Uterus (tissue), 4 donors: ENCODE data around the gene WDR45B. TPM values are rescaled to one million over a fixed set of nuclear protein-coding genes. Genes with fewer than 3 reads are reported as not detected.

Experiments
- DNase-seq, 2 donors: peaks; one replicate each; pipeline ENCODE4 v3.0.0-alpha.2; 2019 to 2020
- H3K27ac ChIP-seq, 2 donors: fragments of 200-600 bp; sonication (generic); 1 replicate in 1 of 2; 2 replicates in 1 of 2; pipeline ENCODE4 v1.5.1; 2016 to 2018
- H3K27me3 ChIP-seq, 2 donors: fragments of 200-600 bp; sonication (generic); one replicate each; pipeline ENCODE4 v1.5.1; 2018 to 2019; ENCODE audit warnings: control low read depth in 1 of 2
- H3K36me3 ChIP-seq, 2 donors: fragments of 200-600 bp; sonication (generic); one replicate each; pipeline ENCODE4 v1.5.1; 2019; ENCODE audit warnings: control low read depth in 1 of 2
- H3K4me1 ChIP-seq, 2 donors: fragments of 200-600 bp; sonication (generic); one replicate each; pipeline ENCODE4 v1.5.1; 2018 to 2019; ENCODE audit warnings: control low read depth in 1 of 2
- H3K4me3 ChIP-seq, 2 donors: fragments of 200-600 bp; sonication (generic); 1 replicate in 1 of 2; 2 replicates in 1 of 2; pipeline ENCODE4 v1.5.1; 2018 to 2019; ENCODE audit warnings: mild to moderate bottlenecking in 1 of 2
- H3K9me3 ChIP-seq, 2 donors: fragments of 200-600 bp; sonication (generic); one replicate each; pipeline ENCODE4 v1.5.1; 2019; ENCODE audit warnings: control low read depth in 1 of 2
- CTCF ChIP-seq, 4 experiments: fragments of 200-600 bp in 2 of 4; fragments of 450-650 bp in 2 of 4; sonication (generic) in 2 of 4; IDR thresholded peaks; one replicate each; pipeline ENCODE4 v1.5.1; 2016 to 2019; ENCODE audit warnings: antibody characterized with exemption in 4 of 4, mild to moderate bottlenecking in 2 of 4, moderate library complexity in 1 of 4
- POLR2A ChIP-seq, 2 donors: fragments of 450-650 bp; IDR thresholded peaks; one replicate each; pipeline ENCODE4 v1.6.1; 2016; ENCODE audit warnings: antibody characterized with exemption in 2 of 2, mild to moderate bottlenecking in 1 of 2, moderate library complexity in 1 of 2
- intact Hi-C: fragments of 100-400 bp; cut with DNase I; formaldehyde crosslinking; loops from one replicate; pipeline ENCODE4 v1.15.1; 2023; ENCODE audit warnings: low total_unique reads
- total RNA-seq, 4 donors: library from RNA; depleted of rRNA in 3 of 4; stranded (reverse); fragments of >200 nt in 3 of 4; gene quantifications; one replicate each; pipeline versions ENCODE4 v1.1.0 to v1.2.4, GENCODE V29; 2014 to 2023
- donor health status: DM: yes; HTN: yes; CAD: no.

Gene WDR45B
- total RNA-seq, 4 donors from 2014 or later: 56.5 to 111 (median 85.4) TPM

GRCh38 chr17:82694647-82695046 is 46.4 kb upstream of the WDR45B start:
- no peaks in the 10 kb centered on the region for H3K9me3 ChIP-seq
- TF ChIP-seq POLR2A (IDR thresholded peaks at IDR 0.05) (no peak), CTCF (IDR thresholded peaks at IDR 0.05) (no peak)
- intact Hi-C loops: no loop called here
- no peak for DNase-seq
- H3K27ac ChIP-seq: no peak overlapping the region
- no peak overlapping the region for H3K4me3 ChIP-seq
- H3K4me1 ChIP-seq: peaks cover 0 to 16% of the 10 kb centered on the region in 2 donors
- H3K36me3 ChIP-seq: no peaks in the 10 kb centered on the region
- H3K27me3 ChIP-seq: no peaks in the 10 kb centered on the region

DNA sequence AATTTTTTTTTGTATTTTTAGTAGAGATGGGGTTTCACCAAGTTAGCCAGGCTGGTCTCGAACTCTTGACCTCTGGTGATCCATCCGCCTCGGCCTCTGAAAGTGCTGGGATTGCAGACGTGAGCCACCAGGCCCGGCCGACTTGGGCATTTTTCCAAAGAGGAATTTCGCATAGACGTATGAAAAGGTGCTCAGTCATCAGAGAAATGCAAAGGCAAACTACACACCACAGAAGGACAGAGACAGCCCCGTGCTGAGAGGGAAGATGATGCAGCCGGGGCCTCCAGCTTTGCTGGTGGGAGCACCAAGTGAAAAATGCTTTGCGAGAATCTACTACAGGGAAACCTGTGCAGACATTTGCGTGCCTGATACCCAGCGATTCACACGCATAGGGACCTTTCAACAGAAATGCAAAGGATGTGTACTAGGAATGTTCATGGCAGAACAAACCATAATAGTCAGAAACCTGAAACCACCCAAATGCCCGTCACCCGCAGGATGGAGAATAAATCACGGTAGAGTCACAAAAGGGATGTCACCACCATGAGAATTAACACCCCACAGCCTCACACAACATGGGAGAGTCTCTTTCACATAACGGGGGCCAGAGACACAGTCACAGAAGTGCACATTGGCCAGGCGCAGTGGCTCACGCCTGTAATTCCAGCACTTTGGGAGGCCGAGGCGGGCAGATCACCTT is 45.1 kb upstream of the WDR45B start:
- H3K4me1 ChIP-seq: peaks cover 0 to 11% of the 10 kb centered on the region in 2 donors
- intact Hi-C loops: no loop called here

DNA sequence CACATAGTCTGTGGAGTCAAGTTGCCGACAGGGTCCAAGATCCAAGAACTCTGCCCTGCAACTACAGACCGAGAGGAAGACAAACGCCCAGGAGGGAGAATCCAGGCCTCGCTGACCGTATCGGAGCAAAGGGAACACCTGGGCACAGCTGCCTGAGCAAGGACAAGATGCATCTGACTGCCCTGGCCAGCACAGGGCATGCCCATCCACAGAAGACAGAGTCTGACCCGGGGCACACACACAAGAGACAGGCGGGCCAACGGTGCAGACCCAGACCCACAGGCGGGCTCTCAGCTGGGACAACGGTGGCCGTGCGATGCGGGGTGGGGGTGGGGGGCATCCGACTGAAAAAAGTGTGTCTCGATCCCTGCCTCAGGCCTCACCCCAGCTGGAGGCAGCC is 44.0 kb upstream of the WDR45B start:
- TF ChIP-seq CTCF (IDR thresholded peaks at IDR 0.05) (no peak), POLR2A (IDR thresholded peaks at IDR 0.05) (no peak)
- H3K4me1 ChIP-seq: peaks cover 0 to 7% of the 10 kb centered on the region in 2 donors
- no peaks in the 10 kb centered on the region for H3K36me3 ChIP-seq
- intact Hi-C loops: no loop called here
- no peak overlapping the region for H3K27ac ChIP-seq
- no peaks in the 10 kb centered on the region for H3K9me3 ChIP-seq
- no peak overlapping the region for H3K4me3 ChIP-seq
- H3K27me3 ChIP-seq: no peaks in the 10 kb centered on the region
- no peak for DNase-seq

More for the DNA sequence above, 45.1 kb upstream of the WDR45B start:
- no peak for TF ChIP-seq POLR2A (IDR thresholded peaks at IDR 0.05)
- no peak for TF ChIP-seq CTCF (IDR thresholded peaks at IDR 0.05)
- DNase-seq: no peak
- no peaks in the 10 kb centered on the region for H3K9me3 ChIP-seq
- no peaks in the 10 kb centered on the region for H3K36me3 ChIP-seq
- no peak overlapping the region for H3K27ac ChIP-seq
- H3K27me3 ChIP-seq: no peaks in the 10 kb centered on the region
- H3K4me3 ChIP-seq: no peak overlapping the region

DNA sequence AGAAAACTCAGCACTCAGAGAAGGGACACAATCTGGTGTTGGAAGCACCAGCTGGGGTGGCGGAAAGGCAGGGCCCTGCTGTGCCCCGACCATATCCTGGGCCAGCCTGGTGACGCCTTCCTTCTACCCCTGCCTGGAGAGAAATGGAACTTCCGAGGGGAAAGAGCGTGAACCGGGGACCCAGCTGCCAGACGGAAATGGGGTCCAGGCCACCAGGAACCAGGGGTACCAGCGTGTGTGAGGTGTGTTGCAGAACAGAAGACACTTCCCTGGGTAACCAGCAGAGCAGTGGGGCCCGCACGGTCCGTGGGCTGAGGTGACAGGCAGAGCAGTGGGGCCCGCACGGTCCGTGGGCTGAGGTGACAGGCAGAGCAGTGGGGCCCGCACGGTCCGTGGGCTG is 43.5 kb upstream of the WDR45B start:
- TF ChIP-seq CTCF (IDR thresholded peaks at IDR 0.05) (no peak), POLR2A (IDR thresholded peaks at IDR 0.05) (no peak)
- Histone ChIP-seq H3K9me3 (no peaks in the 10 kb centered on the region), H3K27me3 (no peaks in the 10 kb centered on the region), H3K27ac (no peak overlapping the region), H3K4me1 (peaks cover 0 to under 1% of the 10 kb centered on the region in 2 donors), H3K36me3 (no peaks in the 10 kb centered on the region), H3K4me3 (no peak overlapping the region)
- no peak for DNase-seq
- intact Hi-C loops: no loop called here

GRCh38 chr17:82690786-82691489 is 42.7 kb upstream of the WDR45B start:
- Histone ChIP-seq H3K27me3 (no peaks in the 10 kb centered on the region), H3K4me3 (no peak overlapping the region), H3K36me3 (no peaks in the 10 kb centered on the region), H3K4me1 (no peaks in the 10 kb centered on the region), H3K9me3 (no peaks in the 10 kb centered on the region), H3K27ac (no peak overlapping the region)
- no peak for DNase-seq
- intact Hi-C loops: no loop called here
- no peak for TF ChIP-seq POLR2A (IDR thresholded peaks at IDR 0.05)
- no peak for TF ChIP-seq CTCF (IDR thresholded peaks at IDR 0.05)
